Measurements from ENCODE around the gene UBALD1.

DNA sequence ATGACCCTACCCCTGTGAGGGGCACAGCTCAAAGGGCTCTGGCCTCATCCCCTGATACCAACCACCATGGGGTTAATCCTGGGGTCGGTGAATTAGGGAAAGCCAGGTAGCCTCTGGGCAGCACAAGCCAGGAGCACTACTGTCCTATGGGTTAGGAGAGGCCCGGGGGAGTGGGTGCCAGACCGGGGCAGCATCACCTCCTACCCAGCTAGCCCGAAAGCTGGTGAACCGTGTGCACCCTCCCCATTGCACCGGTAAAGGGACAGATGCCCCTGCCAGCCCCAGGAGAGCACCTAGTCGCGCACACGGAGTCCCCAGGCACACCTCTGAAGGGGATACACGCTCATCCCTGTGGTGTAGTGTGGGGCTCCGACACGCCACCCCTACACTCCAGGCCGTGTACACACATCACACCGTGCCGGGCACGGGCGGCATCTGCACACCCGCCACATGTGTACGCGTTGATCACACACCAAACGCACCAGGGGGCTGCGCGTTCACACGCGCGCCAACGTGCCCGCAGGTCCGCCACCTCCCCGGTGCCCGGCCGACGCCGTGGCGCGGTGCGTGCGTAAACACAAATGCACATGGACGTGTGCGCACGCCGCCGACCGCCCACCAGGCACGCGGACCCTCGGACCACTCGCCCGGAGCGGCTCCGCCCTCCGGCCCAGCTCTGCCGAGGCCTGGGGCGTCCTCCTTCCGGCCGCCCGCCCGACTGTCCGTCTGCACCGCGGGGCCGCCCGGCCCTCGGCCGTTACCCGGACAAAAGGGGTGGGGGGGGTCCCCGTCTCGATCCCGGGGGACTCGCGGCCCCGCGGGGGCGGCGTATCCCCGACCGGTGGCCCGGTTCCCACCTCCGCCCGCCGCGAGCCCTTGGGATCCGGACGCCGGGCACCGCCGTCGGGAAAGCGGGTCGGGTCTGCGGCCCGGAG lies 785 bp downstream of the UBALD1 start:
- TF ChIP-seq, protein P1, sequence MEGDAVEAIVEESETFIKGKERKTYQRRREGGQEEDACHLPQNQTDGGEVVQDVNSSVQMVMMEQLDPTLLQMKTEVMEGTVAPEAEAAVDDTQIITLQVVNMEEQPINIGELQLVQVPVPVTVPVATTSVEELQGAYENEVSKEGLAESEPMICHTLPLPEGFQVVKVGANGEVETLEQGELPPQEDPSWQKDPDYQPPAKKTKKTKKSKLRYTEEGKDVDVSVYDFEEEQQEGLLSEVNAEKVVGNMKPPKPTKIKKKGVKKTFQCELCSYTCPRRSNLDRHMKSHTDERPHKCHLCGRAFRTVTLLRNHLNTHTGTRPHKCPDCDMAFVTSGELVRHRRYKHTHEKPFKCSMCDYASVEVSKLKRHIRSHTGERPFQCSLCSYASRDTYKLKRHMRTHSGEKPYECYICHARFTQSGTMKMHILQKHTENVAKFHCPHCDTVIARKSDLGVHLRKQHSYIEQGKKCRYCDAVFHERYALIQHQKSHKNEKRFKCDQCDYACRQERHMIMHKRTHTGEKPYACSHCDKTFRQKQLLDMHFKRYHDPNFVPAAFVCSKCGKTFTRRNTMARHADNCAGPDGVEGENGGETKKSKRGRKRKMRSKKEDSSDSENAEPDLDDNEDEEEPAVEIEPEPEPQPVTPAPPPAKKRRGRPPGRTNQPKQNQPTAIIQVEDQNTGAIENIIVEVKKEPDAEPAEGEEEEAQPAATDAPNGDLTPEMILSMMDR (IDR thresholded peaks at IDR 0.05): no peak
- TF ChIP-seq, protein P2, sequence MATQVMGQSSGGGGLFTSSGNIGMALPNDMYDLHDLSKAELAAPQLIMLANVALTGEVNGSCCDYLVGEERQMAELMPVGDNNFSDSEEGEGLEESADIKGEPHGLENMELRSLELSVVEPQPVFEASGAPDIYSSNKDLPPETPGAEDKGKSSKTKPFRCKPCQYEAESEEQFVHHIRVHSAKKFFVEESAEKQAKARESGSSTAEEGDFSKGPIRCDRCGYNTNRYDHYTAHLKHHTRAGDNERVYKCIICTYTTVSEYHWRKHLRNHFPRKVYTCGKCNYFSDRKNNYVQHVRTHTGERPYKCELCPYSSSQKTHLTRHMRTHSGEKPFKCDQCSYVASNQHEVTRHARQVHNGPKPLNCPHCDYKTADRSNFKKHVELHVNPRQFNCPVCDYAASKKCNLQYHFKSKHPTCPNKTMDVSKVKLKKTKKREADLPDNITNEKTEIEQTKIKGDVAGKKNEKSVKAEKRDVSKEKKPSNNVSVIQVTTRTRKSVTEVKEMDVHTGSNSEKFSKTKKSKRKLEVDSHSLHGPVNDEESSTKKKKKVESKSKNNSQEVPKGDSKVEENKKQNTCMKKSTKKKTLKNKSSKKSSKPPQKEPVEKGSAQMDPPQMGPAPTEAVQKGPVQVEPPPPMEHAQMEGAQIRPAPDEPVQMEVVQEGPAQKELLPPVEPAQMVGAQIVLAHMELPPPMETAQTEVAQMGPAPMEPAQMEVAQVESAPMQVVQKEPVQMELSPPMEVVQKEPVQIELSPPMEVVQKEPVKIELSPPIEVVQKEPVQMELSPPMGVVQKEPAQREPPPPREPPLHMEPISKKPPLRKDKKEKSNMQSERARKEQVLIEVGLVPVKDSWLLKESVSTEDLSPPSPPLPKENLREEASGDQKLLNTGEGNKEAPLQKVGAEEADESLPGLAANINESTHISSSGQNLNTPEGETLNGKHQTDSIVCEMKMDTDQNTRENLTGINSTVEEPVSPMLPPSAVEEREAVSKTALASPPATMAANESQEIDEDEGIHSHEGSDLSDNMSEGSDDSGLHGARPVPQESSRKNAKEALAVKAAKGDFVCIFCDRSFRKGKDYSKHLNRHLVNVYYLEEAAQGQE (IDR thresholded peaks at IDR 0.05; ENCODE audit: insufficient read depth in 1 of 2, low read depth in 2 of 2, low read length in 1 of 2): no peak
- TF ChIP-seq POLR2AphosphoS5 (IDR thresholded peaks at IDR 0.05; ENCODE audit: low read depth, low read length): no peak
- no peak; the same call in 1 of the 2 replicates for TF ChIP-seq TCF7L2 (IDR thresholded peaks at IDR 0.05; ENCODE audit: low read depth, low read length)
- no peak for TF ChIP-seq SIN3A (IDR thresholded peaks at IDR 0.05; ENCODE audit: borderline replicate concordance, insufficient read depth, low read depth, low read length)

Data from Panc1 (cell line).